Stimulated activated CD4-positive, alpha-beta T cell treated with anti-CD3 and anti-CD28 coated beads, Interleukin-15, amount 100 ng/mL, for 48 hours (primary cell): ENCODE measurements around the gene VPS45.
"Not testable (repeated sequence)": the region's sequence is repeated elsewhere in the genome, so short reads cannot be mapped to it uniquely, and the experiment has no call there.

ENCODE experiments used
- DNase-seq, 2 donors: peaks; one replicate each; pipeline ENCODE4 v3.0.0-alpha.2; 2020; ENCODE audit warnings: low read depth in 2 of 2

Gene VPS45

GRCh38 chr1:150127868-150128267 is 60.3 kb downstream of the VPS45 start:
- DNase-seq = peak; percentile 33 to 44

GRCh38 chr1:150132372-150132771 is 64.8 kb downstream of the VPS45 start:
- no peak for DNase-seq

GRCh38 chr1:150134537-150134936 is 67.0 kb downstream of the VPS45 start:
- DNase-seq = no peak

GRCh38 chr1:150135400-150135799 is 67.8 kb downstream of the VPS45 start:
- not testable (repeated sequence) for DNase-seq

GRCh38 chr1:150138044-150138443 is 70.5 kb downstream of the VPS45 start:
- DNase-seq = no peak

GRCh38 chr1:150141452-150141851 is 73.9 kb downstream of the VPS45 start:
- no peak for DNase-seq

- DNase-seq = no peak
These were observed 74.5 kb downstream of the VPS45 start for GRCh38 chr1:150142083-150142482.

GRCh38 chr1:150144606-150145005 is 77.0 kb downstream of the VPS45 start:
- DNase-seq = no peak

GRCh38 chr1:150146016-150146415 is 78.4 kb downstream of the VPS45 start:
- not testable (repeated sequence) for DNase-seq

GRCh38 chr1:150146849-150147542 is 79.4 kb downstream of the VPS45 start:
- DNase-seq = no peak

GRCh38 chr1:150148837-150149270 is 81.3 kb downstream of the VPS45 start:
- no peak for DNase-seq

GRCh38 chr1:150149271-150150132 is 81.9 kb downstream of the VPS45 start, which contains the start of gene PLEKHO1:
PLEKHO1 (plus strand) TSS chr1:150149916; CDS start chr1:150150258, 342 bp downstream.
- peak; percentile 40 to 78 for DNase-seq

- no peak for DNase-seq
These were observed 82.8 kb downstream of the VPS45 start for GRCh38 chr1:150150133-150151021.

- peak in 1 of 2 donors; percentile 36 for DNase-seq
These were observed 84.0 kb downstream of the VPS45 start for GRCh38 chr1:150151291-150152181.

GRCh38 chr1:150152182-150152536 is 84.6 kb downstream of the VPS45 start:
- DNase-seq = no peak

GRCh38 chr1:150152772-150153456 is 85.3 kb downstream of the VPS45 start:
- no peak for DNase-seq

GRCh38 chr1:150154143-150154542 is 86.6 kb downstream of the VPS45 start:
- DNase-seq = no peak

- no peak for DNase-seq
These were observed 88.0 kb downstream of the VPS45 start for GRCh38 chr1:150155413-150156071.

GRCh38 chr1:150156868-150157603 is 89.5 kb downstream of the VPS45 start:
- no peak for DNase-seq
